B cell (primary cell): ENCODE results near the gene WDR54. TPM values are rescaled to one million over a fixed set of nuclear protein-coding genes. Genes with fewer than 3 reads are reported as not detected.
A peak's percentile ranks its signal among the peaks of the same experiment; 100 is the strongest.

Experiments
- ATAC-seq: fragments of 200-7000 bp; cut with Tn5 transposase; one replicate; pipeline ENCODE4 v1.10.0; 2021; ENCODE audit warnings: low read depth, mild to moderate bottlenecking, moderate number of reproducible peaks, moderate library complexity
- CTCF ChIA-PET: fragments of 350-600 bp; sonication (Branson Sonifier 250); formaldehyde crosslinking; loops from one replicate; lab custom pipeline; 2021; ENCODE audit warnings: antibody characterized with exemption, inconsistent platforms; lab: Charles Lee
- POLR2A ChIA-PET: fragments of 350-600 bp; sonication (Branson Sonifier 250); formaldehyde crosslinking; loops from one replicate; lab custom pipeline; 2021; ENCODE audit warnings: antibody characterized with exemption; lab: Charles Lee
- DNase-seq: peaks from one replicate; pipeline ENCODE4 v3.0.0; 2013
- H2AFZ ChIP-seq: 2 replicates; pipeline ENCODE4 v1.6.1; 2012; ENCODE audit warnings: mild to moderate bottlenecking, low read depth, low read length; ENCODE audit not compliant: insufficient read depth, poor library complexity, severe bottlenecking
- H3K27ac ChIP-seq, 2 donors: 1 replicate in 1 of 2; 2 replicates in 1 of 2; pipeline ENCODE4 v1.5.1; 2012 to 2013; ENCODE audit warnings: low read length in 2 of 2, mild to moderate bottlenecking in 2 of 2, moderate library complexity in 1 of 2
- H3K27me3 ChIP-seq, 4 experiments: fragments of 200-600 bp in 1 of 4; sonication (generic) in 1 of 4; replicated peaks in 1 of 4; 1 replicate in 2 of 4; 2 replicates in 2 of 4; pipeline versions ENCODE4 v1.6.1 to v1.7.0; 2013 to 2016; ENCODE audit warnings: low read length in 3 of 4, mild to moderate bottlenecking in 2 of 4, mixed read lengths in 1 of 4, moderate library complexity in 1 of 4; ENCODE audit not compliant: insufficient read depth in 4 of 4, control insufficient read depth in 3 of 4; ENCODE audit errors: control extremely low read depth in 1 of 4
- H3K36me3 ChIP-seq, 2 experiments: replicated peaks in 1 of 2; 1 replicate in 1 of 2; 2 replicates in 1 of 2; pipeline versions ENCODE4 v1.6.1 to v1.7.1; 2013; ENCODE audit warnings: low read length in 1 of 2; ENCODE audit not compliant: insufficient read depth in 2 of 2, control insufficient read depth in 1 of 2; ENCODE audit errors: control extremely low read depth in 1 of 2, extremely low read depth in 1 of 2
- H3K4me1 ChIP-seq, 2 donors: fragments of 200-600 bp in 1 of 2; sonication (generic) in 1 of 2; 1 replicate in 1 of 2; 2 replicates in 1 of 2; pipeline versions ENCODE4 v1.5.1 to v1.6.1; 2013 to 2017; ENCODE audit warnings: low read length in 2 of 2; ENCODE audit not compliant: control insufficient read depth in 2 of 2, insufficient read depth in 2 of 2
- H3K4me2 ChIP-seq: replicated peaks from 2 replicates; pipeline ENCODE3; 2012; ENCODE audit warnings: mild to moderate bottlenecking, low read depth, low read length; ENCODE audit not compliant: poor library complexity, severe bottlenecking
- H3K4me3 ChIP-seq, 5 experiments: fragments of 200-600 bp in 1 of 5; sonication (generic) in 1 of 5; 1 replicate in 3 of 5; 2 replicates in 2 of 5; pipeline versions ENCODE4 v1.5.1 to v1.7.0; 2011 to 2016; ENCODE audit warnings: low read length in 4 of 5, mild to moderate bottlenecking in 4 of 5, low read depth in 2 of 5, control low read depth in 1 of 5, moderate library complexity in 1 of 5; ENCODE audit not compliant: insufficient read depth in 1 of 5; ENCODE audit errors: control extremely low read depth in 1 of 5, extremely low read depth in 1 of 5
- H3K79me2 ChIP-seq: fragments of 200-600 bp; sonication (generic); one replicate; pipeline ENCODE4 v1.6.0; 2016; ENCODE audit warnings: low read length; ENCODE audit not compliant: control insufficient read depth, insufficient read depth
- H3K9ac ChIP-seq: fragments of 200-600 bp; sonication (generic); 2 replicates; pipeline ENCODE4 v1.6.1; 2017; ENCODE audit warnings: mild to moderate bottlenecking, low read length, moderate library complexity
- H3K9me3 ChIP-seq, 3 donors: one replicate each; pipeline versions ENCODE4 v1.6.1 to v1.7.1; 2013; ENCODE audit warnings: low read length in 2 of 3; ENCODE audit not compliant: control insufficient read depth in 2 of 3, insufficient read depth in 1 of 3; ENCODE audit errors: control extremely low read depth in 1 of 3
- H4K20me1 ChIP-seq: 2 replicates; pipeline ENCODE4 v1.6.0; 2012; ENCODE audit warnings: mild to moderate bottlenecking, low read length; ENCODE audit not compliant: insufficient read depth, control insufficient read depth, poor library complexity, severe bottlenecking
- H3K27ac Mint-ChIP-seq: one replicate; pipeline ENCODE4 v1.8.0; 2021; ENCODE audit warnings: mixed read lengths
- H3K27me3 Mint-ChIP-seq: one replicate; pipeline ENCODE4 v1.8.0; 2021; ENCODE audit warnings: mixed read lengths
- H3K4me1 Mint-ChIP-seq: one replicate; pipeline ENCODE4 v1.8.0; 2021; ENCODE audit warnings: mixed read lengths
- H3K4me3 Mint-ChIP-seq: one replicate; pipeline ENCODE4 v1.8.0; 2021; ENCODE audit warnings: mixed read lengths
- H3K9me3 Mint-ChIP-seq: one replicate; pipeline ENCODE4 v1.8.0; 2022; ENCODE audit warnings: mixed read lengths; ENCODE audit not compliant: insufficient read depth
- CTCF ChIP-seq: fragments of 200-600 bp; IDR thresholded peaks from one replicate; pipeline ENCODE4 v1.8.0; 2022; ENCODE audit warnings: antibody characterized with exemption, mild to moderate bottlenecking
- EZH2 ChIP-seq: IDR thresholded peaks from 2 replicates; pipeline ENCODE4 v1.6.1; 2012; ENCODE audit warnings: borderline replicate concordance, low read depth, mild to moderate bottlenecking, moderate library complexity, low read length; ENCODE audit not compliant: insufficient read depth, poor library complexity, severe bottlenecking
- WGBS: methylation state at CpG from one replicate; pipeline ENCODE4 v1.1.5; 2013; ENCODE audit warnings: missing lambda C conversion rate; ENCODE audit not compliant: insufficient coverage; 5-methylcytosine and 5-hydroxymethylcytosine counted together
- intact Hi-C: fragments of 100-400 bp; cut with micrococcal nuclease; formaldehyde crosslinking; loops from one replicate; pipeline ENCODE4 v1.10.0; 2022
- polyA plus RNA-seq: library from polyadenylated mRNA; depleted of rRNA; stranded (reverse); fragments of >200 nt; gene quantifications from 2 replicates; pipeline ENCODE4 v1.2.3, GENCODE V29; 2012
- total RNA-seq, 2 donors: library from RNA; stranded (reverse); fragments of 120-200 nt in 1 of 2; gene quantifications; 1 replicate in 1 of 2; 2 replicates in 1 of 2; pipeline versions ENCODE4 v1.2.3 to v1.2.4, GENCODE V29; 2013 to 2022

Gene WDR54
- total and polyA plus RNA-seq, 2 donors (not counting 1 experiment from before 2014, with no cell fraction given) = 42.2 to 52.8 TPM

- ATAC-seq = no peak
- DNase-seq = no peak
- Mint-ChIP-seq H3K9me3 (no peaks in the 10 kb centered on the region), H3K4me3 (no peak overlapping the region), H3K4me1 (peaks cover 8% of the 10 kb centered on the region), H3K27me3 (peaks cover 13% of the 10 kb centered on the region), H3K27ac (no peak overlapping the region)
- H3K4me2 ChIP-seq = no peak overlapping the region
- ChIA-PET POLR2A (no interaction called here), CTCF (no interaction called here)
- H2AFZ ChIP-seq = no peak overlapping the region
- H3K9ac ChIP-seq = no peak overlapping the region
- no peak for TF ChIP-seq EZH2
- TF ChIP-seq CTCF = no peak
- no peaks in the 10 kb centered on the region for H4K20me1 ChIP-seq
- intact Hi-C loops = loop anchor here (10.0 kb wide), 1 partner anchor 159 kb away; the partner anchor contains the start of genes DOK1 and LOXL3
- no peak overlapping the region for H3K27ac ChIP-seq
- H3K9me3 ChIP-seq = no peaks in the 10 kb centered on the region
- peaks cover 15% of the 10 kb centered on the region for H3K79me2 ChIP-seq
- no peak overlapping the region for H3K4me3 ChIP-seq
- H3K4me1 ChIP-seq = peaks cover 4 to 8% of the 10 kb centered on the region in 2 donors
- H3K27me3 ChIP-seq = peaks cover 0 to 7% (median 1%) of the 10 kb centered on the region in 4 experiments
- no peaks in the 10 kb centered on the region for H3K36me3 ChIP-seq
- whole genome bisulfite sequencing = no CpG with 5 or more reads among the region's 2 CpGs
These were observed 25.4 kb upstream of the WDR54 start for GRCh38 chr2:74396149-74396548.

GRCh38 chr2:74399785-74400184, 21.7 kb upstream of the WDR54 start:
- intact Hi-C loops = loop anchor here (10.0 kb wide), 1 partner anchor 155 kb away; the partner anchor contains the start of genes DOK1 and LOXL3
- no peak for TF ChIP-seq EZH2
- peak; percentile 68 for TF ChIP-seq CTCF
- Histone ChIP-seq H3K4me1 (no peaks in the 10 kb centered on the region), H3K79me2 (no peaks in the 10 kb centered on the region), H3K27me3 (peaks cover 0 to 7% (median 1%) of the 10 kb centered on the region in 4 experiments), H2AFZ (peak overlapping the region; percentile 32), H3K9ac (no peak overlapping the region), H3K4me2 (no peak overlapping the region), H3K9me3 (no peaks in the 10 kb centered on the region), H3K27ac (no peak overlapping the region), H3K4me3 (no peak overlapping the region), H3K36me3 (no peaks in the 10 kb centered on the region), H4K20me1 (no peaks in the 10 kb centered on the region)
- DNase-seq (peak; percentile 58), ATAC-seq (peak; percentile 74)
- no peaks in the 10 kb centered on the region for H3K9me3 Mint-ChIP-seq
- peaks cover 12% of the 10 kb centered on the region for H3K27me3 Mint-ChIP-seq
- no peak overlapping the region for H3K27ac Mint-ChIP-seq
- ChIA-PET POLR2A (no interaction called here), CTCF (interaction anchor here (1.0 to 2.1 kb wide), 3 partner anchors 8 to 187 kb away, joined by 3 to 11 read pairs (median 5); no protein-coding TSS in a partner anchor)
- H3K4me1 Mint-ChIP-seq = no peaks in the 10 kb centered on the region
- no peak overlapping the region for H3K4me3 Mint-ChIP-seq
